Measurements from ENCODE around the gene NPTXR. TPM values are rescaled to one million over a fixed set of nuclear protein-coding genes. Genes with fewer than 3 reads are reported as not detected.

The NPTXR gene
- polyA plus RNA-seq, 1 of the 3 experiments (the other 2 are of a cell fraction), result 1.2 TPM

DNA sequence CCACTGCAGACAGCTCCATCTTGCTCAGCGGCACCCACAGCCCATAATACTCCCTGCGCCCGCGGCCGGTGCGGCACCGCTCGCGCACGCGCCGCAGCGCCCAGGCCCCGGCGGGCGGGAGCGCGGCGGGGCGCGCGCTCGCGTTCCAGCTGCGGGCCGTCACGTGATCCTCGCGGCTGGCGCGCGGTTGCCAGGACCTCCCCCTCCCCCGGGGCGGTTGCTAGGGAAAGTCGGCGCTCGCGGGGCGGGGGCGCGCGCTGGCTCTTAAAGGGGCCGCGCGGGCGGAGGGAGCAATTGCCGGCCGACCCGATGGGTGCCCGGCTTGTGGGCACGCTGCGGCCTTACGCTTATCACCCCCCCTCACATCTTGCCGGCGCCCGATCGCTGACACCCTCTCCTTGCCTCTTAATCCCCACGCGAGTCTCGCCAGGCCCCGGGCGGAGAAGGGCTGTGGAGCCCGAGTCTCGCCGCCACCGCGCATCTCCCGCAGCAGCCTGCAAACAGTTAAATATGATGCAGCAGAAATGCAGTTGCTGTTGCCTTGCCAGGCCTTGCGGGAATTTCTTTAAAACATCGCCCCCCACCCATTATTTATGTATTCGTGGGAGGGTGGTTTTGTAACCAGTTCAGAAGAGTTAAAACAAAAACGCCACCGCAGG is 28.5 kb upstream of the NPTXR start, which contains the start of gene CBX6:
Gene CBX6 (minus strand): TSS at position 45 of the 659 bp plus-strand sequence. CDS start 26 bp downstream, at position 19.
- H2AFZ ChIP-seq (ENCODE audit: low read depth), result peak within 1 kb of the TSS; percentile 78; the same call in 1 of the 2 replicates
- 0% methylated on average over 4 of the region's 73 CpGs for WGBS (ENCODE audit: low lambda C conversion rate)
- ChIA-PET POLR2A (interaction anchor here (0.8 kb wide), 1 partner anchor 11 kb away, joined by 3 read pairs; no protein-coding TSS in a partner anchor), CTCF (interaction anchor here (0.9 to 4.1 kb wide), 7 partner anchors 11 to 263 kb away, joined by 3 to 37 read pairs (median 5); no protein-coding TSS in a partner anchor)
- peak within 1 kb of the TSS; percentile 79 for H3K4me2 ChIP-seq
- no peaks in the 10 kb centered on the region for H3K27me3 ChIP-seq (ENCODE audit: insufficient read depth)
- H3K27ac ChIP-seq (ENCODE audit: low read depth in 2 of 2, low read length in 1 of 2), result peak within 1 kb of the TSS in 1 of 2 experiments; percentile 92; a peak in 2 of 4 replicates
- no peaks in the 10 kb centered on the region for H3K9me2 ChIP-seq
- H3K36me3 ChIP-seq (replicated peaks in 1 of 2; ENCODE audit: control insufficient read depth in 1 of 2, insufficient read depth in 2 of 2, low read length in 1 of 2), result peaks cover 0 to 7% of the 10 kb centered on the region in 2 experiments
- peak within 1 kb of the TSS; percentile 56 to 62 for H3K4me3 ChIP-seq (ENCODE audit: low read depth in 2 of 2, low read length in 1 of 2)
- H3K9ac ChIP-seq, result peak within 1 kb of the TSS; percentile 52
- no peaks in the 10 kb centered on the region for H3K9me3 ChIP-seq
- TF ChIP-seq, protein P1, sequence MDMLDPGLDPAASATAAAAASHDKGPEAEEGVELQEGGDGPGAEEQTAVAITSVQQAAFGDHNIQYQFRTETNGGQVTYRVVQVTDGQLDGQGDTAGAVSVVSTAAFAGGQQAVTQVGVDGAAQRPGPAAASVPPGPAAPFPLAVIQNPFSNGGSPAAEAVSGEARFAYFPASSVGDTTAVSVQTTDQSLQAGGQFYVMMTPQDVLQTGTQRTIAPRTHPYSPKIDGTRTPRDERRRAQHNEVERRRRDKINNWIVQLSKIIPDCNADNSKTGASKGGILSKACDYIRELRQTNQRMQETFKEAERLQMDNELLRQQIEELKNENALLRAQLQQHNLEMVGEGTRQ (IDR thresholded peaks at IDR 0.05; ENCODE audit: borderline replicate concordance, low read depth, low read length), result peak; percentile 58; the same call in 1 of the 2 replicates
- TF ChIP-seq EP300 (IDR thresholded peaks at IDR 0.05; ENCODE audit: borderline replicate concordance in 1 of 2, low read depth in 1 of 2, low read length in 1 of 2), result no peak
- peak; percentile 69; the same call in 1 of the 2 replicates for TF ChIP-seq RFX5 (IDR thresholded peaks at IDR 0.05; ENCODE audit: low read length)
- no peak for TF ChIP-seq NFIC (IDR thresholded peaks at IDR 0.05; ENCODE audit: borderline replicate concordance)
- TF ChIP-seq, protein P2, sequence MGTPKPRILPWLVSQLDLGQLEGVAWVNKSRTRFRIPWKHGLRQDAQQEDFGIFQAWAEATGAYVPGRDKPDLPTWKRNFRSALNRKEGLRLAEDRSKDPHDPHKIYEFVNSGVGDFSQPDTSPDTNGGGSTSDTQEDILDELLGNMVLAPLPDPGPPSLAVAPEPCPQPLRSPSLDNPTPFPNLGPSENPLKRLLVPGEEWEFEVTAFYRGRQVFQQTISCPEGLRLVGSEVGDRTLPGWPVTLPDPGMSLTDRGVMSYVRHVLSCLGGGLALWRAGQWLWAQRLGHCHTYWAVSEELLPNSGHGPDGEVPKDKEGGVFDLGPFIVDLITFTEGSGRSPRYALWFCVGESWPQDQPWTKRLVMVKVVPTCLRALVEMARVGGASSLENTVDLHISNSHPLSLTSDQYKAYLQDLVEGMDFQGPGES (IDR thresholded peaks at IDR 0.05; ENCODE audit: low read depth, low read length), result no peak
- 0 out of 2 replicates have a peak, but pooled peaks have one; percentile 10 for TF ChIP-seq TAF1 (IDR thresholded peaks at IDR 0.05; ENCODE audit: borderline replicate concordance, low read depth, low read length)
- TF ChIP-seq, protein P3, sequence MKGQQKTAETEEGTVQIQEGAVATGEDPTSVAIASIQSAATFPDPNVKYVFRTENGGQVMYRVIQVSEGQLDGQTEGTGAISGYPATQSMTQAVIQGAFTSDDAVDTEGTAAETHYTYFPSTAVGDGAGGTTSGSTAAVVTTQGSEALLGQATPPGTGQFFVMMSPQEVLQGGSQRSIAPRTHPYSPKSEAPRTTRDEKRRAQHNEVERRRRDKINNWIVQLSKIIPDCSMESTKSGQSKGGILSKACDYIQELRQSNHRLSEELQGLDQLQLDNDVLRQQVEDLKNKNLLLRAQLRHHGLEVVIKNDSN (IDR thresholded peaks at IDR 0.05; ENCODE audit: borderline replicate concordance, low read depth), result peak; percentile 89
- TF ChIP-seq, protein P4, sequence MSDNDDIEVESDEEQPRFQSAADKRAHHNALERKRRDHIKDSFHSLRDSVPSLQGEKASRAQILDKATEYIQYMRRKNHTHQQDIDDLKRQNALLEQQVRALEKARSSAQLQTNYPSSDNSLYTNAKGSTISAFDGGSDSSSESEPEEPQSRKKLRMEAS (IDR thresholded peaks at IDR 0.05; ENCODE audit: low read depth), result peak; percentile 60; the same call in 1 of the 2 replicates
- TF ChIP-seq NRF1 (IDR thresholded peaks at IDR 0.05; ENCODE audit: low read depth, low read length), result peak; percentile 62
- TF ChIP-seq RAD21 (IDR thresholded peaks at IDR 0.05; ENCODE audit: low read length), result no peak
- TF ChIP-seq, protein P5, sequence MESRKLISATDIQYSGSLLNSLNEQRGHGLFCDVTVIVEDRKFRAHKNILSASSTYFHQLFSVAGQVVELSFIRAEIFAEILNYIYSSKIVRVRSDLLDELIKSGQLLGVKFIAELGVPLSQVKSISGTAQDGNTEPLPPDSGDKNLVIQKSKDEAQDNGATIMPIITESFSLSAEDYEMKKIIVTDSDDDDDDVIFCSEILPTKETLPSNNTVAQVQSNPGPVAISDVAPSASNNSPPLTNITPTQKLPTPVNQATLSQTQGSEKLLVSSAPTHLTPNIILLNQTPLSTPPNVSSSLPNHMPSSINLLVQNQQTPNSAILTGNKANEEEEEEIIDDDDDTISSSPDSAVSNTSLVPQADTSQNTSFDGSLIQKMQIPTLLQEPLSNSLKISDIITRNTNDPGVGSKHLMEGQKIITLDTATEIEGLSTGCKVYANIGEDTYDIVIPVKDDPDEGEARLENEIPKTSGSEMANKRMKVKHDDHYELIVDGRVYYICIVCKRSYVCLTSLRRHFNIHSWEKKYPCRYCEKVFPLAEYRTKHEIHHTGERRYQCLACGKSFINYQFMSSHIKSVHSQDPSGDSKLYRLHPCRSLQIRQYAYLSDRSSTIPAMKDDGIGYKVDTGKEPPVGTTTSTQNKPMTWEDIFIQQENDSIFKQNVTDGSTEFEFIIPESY (IDR thresholded peaks at IDR 0.05; ENCODE audit: borderline replicate concordance, low read depth), result no peak
- no peak for TF ChIP-seq POLR2AphosphoS5 (IDR thresholded peaks at IDR 0.05; ENCODE audit: low read depth, low read length)
- peak; percentile 92 for DNase-seq
- H3K79me2 ChIP-seq (ENCODE audit: insufficient read depth), result no peaks in the 10 kb centered on the region
- 0 out of 2 replicates have a peak, but pooled peaks cover 3% of the 10 kb centered on the region for H4K20me1 ChIP-seq (ENCODE audit: insufficient read depth)
- H3K4me1 ChIP-seq (ENCODE audit: control insufficient read depth in 1 of 2, insufficient read depth in 2 of 2, low read depth in 1 of 2, low read length in 1 of 2), result peaks cover 0 to 5% of the 10 kb centered on the region in 2 experiments; a peak in 1 of 4 replicates
- peaks cover 5% of the 10 kb centered on the region for H3F3A ChIP-seq (replicated peaks; ENCODE audit: insufficient read depth)

Data from SK-N-SH (cell line).